Measurements from ENCODE around the gene SMAD1.

Gene SMAD1

DNA sequence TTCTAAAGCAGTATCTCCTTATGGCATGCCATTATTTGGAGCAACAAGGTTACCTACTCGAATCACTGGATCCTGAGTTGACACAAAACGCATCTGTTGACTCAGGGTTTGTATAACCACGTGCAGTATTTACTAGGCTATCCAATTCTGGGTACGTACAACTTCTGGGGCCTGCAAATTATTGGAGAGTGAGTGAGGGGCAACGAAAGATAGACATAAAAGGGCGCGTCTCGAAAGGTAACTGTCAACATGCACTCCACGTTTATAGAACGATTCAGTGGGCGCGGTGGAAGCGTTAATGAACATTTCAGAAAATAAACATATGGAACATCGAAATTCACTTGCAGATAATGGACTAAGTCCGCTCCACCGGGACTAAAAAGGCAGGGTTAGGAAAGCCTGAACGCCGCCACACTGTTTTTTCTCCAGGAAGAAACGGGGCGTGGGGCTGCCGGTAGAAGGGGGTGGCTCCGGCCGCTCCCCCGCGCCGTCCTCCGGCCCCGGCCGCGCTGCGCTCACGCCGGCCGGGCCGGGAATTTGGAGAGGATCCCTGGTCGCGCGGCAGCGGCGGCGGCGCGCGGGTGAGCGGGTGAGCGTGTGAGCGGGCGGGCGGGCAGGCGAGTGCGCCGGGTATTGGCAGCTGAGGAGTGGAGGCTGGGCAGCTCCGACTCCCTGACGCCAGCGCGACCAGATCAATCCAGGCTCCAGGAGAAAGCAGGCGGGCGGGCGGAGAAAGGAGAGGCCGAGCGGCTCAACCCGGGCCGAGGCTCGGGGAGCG is at the start of gene SMAD1:
Gene SMAD1, plus strand, starts transcription at position 690 of the 778 bp plus-strand sequence. CDS start 32,761 bp downstream, outside the sequence.
- DNase-seq (ENCODE audit: low read depth) = no peak

DNA sequence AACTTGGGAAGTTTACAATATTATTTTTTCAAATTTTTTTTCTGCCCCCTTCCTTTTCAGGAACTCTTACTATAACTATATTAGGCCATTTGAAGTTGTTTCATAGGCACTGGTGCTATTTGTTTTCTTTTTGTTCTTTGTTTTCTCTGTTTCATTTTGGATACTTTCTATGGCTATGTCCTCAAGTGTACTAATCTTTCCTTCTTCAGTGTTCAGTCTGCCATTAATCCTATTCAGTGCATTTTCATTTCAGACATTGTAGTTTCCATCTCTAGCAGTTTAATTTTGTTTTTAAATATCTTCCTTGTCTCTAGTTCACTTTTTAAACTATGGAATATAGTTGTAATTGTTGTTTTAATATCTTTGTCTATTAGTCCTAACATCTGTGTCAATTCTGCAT is 48.0 kb upstream of the SMAD1 start:
- no peak for DNase-seq (ENCODE audit: low read depth)

DNA sequence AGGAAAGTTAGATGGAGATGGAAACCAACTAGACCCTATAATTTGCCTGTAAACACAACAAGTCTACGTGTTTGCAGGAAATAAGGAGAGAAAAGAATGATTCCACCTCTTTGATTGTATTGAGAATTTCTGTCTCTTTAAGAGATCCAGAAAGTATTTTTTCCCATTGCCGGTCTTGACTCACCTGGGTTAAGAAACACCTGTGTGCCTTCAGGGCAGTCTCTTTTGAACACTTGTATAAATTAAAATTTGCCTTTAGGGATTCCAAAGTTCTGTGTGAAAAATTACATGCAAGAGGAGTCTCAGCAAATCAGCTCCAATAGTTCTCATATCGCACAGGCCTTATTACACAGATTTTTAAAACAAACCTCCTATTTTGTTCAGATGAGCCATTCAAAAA is 46.0 kb upstream of the SMAD1 start:
- DNase-seq (ENCODE audit: low read depth) = no peak

DNA sequence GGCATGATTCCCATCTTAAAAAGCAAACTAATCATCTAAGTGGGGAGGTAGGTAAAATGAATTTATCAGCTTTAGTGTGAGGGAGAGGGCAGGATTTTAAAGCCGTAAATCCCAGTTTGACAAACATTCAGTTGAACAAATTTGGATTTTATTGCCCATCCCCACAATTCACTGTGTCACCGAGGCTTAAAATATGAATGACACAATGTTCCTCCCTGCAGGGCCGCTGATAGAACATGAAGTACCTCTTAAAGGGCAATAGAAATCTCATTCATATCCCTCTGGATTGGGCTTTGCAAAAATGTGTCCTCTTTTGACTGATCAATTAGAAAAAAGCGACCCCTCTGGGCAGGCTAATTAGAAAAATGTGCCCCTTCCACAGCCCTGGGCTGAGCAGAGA is 45.5 kb upstream of the SMAD1 start:
- no peak for DNase-seq (ENCODE audit: low read depth)

DNA sequence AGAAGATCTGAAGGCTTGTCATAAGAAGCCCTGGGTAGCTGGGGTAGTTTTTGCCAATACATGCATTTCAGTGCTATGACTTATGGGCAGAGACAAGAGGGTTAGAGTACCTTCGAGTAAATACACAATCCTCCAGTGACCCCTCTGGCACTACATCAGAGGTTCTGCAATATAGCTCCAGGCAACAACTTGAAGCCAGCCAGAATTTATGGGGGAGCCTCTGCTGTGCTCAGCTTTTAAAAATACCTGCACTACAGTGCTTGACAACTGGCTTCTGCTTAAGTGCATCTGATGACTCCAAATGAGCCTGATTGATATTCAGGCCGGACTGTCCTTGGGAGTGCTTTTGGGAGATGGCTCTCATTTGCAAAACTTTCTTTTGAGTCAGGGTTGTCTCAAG is 44.9 kb upstream of the SMAD1 start:
- no peak for DNase-seq (ENCODE audit: low read depth)

DNA sequence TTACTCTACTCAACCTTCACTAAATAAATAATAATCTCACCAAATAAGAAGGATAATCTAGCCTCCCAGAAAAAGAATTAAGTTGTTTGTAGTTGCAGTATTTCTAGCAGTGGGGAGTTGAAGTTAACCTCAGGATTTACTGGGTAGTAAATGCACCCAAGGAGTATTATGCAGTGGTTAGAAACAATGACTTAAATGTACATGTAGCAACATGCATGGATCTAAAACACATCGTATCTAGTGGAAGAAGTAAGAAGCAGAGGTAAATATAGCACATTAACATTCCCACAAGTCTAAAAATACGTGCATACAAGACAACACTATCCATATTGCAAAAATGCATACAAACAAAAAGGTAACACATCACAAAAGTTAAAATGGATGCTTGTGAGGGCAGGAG is 44.2 kb upstream of the SMAD1 start:
- no peak for DNase-seq (ENCODE audit: low read depth)

DNA sequence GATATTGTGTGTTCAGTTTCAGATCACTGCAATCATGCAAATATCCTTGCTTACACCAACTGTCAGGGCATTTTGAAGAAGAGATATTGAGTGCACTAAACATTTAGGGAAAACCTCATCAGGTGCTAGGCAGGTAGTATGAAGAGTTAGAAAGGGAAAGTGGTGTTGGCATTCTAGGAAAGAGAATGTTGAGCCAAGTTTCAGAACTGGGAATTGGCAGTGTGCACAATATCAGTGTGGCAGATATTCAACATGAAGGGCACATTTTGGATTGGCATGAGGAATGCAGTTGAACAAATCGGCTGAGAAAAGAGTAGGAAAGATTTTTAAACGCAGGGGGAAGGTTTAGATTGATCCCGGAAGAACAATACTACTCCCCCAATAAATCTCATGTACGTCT is 43.4 kb upstream of the SMAD1 start:
- no peak for DNase-seq (ENCODE audit: low read depth)

DNA sequence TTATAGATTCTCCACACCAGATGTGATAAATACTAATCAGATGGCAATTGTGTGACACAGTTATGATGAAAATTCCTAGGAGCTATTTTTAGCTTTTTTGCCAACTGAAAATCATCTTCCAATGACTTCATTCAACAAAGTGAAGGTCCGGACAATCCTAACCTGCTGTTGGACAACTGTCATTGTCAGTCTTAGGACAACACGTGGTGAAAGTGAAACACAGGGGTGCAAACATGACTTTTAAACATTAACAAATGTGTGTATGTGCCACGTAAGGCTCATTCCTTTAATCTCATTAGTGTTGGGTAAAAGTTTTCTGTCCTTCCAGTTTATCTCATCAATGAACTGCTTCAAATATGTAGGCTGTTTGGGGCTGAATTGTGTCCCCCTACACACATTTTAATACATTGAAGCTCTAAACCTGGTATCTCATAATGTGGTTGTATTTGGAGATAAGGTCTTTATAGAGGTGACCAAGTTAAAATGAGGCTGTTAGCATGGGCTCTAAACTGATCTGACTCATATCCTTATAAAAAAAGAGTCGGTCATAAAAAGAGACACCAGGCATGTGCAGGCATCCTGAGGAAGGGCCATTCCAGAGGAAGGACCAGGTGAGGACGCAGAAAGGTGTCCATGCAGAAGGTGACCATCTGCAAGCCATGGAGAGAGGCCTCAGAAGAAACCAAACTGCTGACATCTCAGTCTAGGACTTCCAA is 41.2 kb upstream of the SMAD1 start:
- DNase-seq (ENCODE audit: low read depth) = no peak

DNA sequence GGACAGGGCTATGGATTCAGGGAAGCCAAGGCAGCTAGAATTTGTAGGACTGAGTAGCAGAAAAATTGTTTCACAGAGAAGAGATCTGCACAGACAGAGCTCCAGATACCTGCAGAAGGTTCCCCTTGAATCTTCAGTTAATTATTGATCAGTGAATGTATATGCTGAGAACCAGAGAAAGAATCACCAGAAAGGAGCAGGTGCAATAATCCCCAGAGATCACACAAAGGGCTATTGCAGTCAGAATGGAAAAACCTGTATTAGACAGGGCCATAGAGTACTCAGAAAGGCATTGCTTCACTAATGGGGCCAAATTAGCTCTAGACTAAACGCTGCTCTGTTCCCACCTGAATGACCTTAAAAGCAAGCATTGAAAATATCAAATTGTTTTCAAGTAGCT is 35.5 kb upstream of the SMAD1 start:
- no peak for DNase-seq (ENCODE audit: low read depth)

DNA sequence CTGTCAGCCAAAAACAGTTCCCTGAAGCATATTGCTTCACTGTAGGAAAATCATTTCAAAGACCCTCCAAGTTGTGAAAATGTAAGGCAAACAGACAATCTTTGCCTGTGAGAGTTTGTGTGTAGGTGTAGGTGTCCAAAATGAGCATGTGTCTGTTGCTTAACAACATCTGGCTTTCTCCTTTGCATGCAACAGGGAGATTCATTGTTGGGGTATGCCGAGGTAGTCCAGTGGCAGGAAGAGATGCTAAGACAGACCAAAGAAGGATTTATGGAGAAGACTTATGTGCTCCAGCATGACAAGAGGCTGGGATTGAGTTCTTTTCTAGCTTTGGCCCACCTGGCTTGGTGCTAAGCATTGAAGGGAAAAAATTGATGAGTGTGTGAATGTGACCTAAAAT is 29.8 kb upstream of the SMAD1 start:
- DNase-seq (ENCODE audit: low read depth) = no peak

DNA sequence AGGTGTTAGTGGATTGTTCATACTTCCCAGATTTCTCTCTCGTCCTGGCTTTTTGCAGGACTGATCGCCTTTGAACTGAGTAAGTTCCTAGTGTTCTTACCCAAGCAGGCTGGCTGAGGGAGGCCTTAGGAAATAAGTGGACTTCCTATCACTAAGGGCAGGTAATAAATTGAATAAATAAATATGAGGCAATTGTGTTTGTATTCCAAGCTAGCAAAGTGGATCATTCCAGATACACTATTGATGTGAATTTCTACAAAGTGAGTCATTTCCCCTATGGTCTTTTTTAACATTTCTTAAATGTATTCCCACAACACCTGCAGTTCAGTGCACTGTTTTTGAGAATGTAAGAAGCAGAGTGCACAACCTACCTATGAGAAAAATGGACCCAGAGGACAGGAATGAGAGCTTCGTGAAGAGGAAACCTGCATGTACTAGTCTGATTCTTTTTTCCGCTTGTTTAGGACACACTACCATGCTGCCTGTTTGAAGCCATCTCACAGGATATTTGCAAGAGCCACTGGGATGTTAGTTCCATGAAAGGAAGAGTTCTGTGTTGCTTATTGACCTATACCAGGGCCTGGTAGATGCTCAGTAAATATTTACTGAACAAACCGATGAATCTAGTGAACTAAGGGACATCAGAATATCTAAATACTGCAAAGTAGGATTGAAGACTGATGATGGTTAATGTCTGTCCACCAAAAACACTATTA is 29.0 kb upstream of the SMAD1 start:
- no peak for DNase-seq (ENCODE audit: low read depth)

DNA sequence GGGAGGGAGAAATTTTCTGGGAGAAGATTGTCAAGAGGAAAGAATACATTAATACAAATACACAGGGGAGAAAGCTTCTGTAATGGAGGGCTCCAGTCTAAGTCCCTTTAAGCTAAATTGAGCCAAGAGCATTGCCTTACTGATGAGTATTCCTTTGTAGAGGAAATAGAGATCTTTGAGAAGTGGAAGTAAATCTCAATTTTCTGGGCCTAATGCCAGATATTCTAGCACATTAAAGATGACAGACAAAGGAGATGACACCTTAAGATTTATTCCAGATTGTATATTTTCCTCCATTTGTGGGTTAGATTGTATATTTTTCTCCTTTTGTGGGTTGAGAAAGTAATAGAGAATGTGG is 28.5 kb upstream of the SMAD1 start:
- DNase-seq (ENCODE audit: low read depth) = no peak

DNA sequence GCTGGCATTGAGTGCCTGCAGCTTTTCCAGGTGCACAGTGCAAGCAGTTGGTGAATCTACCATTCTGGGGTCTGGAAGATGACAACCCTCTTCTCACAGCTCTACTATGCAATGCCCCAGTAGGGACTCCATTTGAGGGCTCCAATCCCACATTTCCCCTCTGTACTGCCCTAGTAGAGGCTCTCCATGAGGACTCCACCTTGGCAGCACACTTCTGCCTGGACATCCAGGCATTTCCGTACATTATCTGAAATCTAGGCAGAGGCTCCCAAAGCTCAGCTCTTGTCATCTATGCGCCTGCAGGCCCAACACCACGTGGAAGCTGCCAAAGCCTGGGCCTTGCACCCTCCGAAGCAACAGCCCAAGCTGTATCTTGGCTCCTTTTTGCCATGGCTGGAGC is 8.4 kb upstream of the SMAD1 start:
- DNase-seq (ENCODE audit: low read depth) = no peak

DNA sequence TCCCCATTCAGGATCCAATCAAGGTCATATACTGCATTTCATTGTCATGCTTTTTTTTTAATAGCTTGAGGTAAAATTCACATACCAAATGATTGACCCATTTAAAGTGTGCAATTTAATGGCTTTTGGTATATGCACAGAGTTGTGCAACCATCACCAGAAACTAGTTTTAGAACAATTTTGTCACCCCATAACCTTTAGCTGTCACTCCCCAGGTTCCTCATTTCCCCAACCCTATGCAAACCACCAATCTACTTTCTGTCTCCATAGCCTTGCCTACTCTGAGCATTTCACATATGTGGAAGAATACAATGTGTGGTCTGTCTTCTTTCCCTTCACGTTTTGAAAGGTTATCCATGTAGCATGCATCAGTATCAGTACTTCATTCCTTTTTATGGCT is 1.4 kb upstream of the SMAD1 start:
- no peak for DNase-seq (ENCODE audit: low read depth)

DNA sequence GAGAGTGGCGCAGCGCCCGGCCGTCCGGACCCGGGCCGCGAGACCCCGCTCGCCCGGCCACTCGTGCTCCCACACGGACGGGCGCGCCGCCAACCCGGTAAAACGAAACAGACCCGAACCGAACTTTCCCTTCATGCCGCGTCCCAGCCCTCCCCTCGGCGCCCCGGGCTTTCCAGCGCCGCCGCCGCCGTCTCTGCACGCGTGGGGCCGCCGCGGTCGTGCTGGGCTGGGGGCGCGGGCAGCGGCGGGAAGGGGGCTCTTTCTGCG is 222 bp downstream of the SMAD1 start:
- no peak for DNase-seq (ENCODE audit: low read depth)

DNA sequence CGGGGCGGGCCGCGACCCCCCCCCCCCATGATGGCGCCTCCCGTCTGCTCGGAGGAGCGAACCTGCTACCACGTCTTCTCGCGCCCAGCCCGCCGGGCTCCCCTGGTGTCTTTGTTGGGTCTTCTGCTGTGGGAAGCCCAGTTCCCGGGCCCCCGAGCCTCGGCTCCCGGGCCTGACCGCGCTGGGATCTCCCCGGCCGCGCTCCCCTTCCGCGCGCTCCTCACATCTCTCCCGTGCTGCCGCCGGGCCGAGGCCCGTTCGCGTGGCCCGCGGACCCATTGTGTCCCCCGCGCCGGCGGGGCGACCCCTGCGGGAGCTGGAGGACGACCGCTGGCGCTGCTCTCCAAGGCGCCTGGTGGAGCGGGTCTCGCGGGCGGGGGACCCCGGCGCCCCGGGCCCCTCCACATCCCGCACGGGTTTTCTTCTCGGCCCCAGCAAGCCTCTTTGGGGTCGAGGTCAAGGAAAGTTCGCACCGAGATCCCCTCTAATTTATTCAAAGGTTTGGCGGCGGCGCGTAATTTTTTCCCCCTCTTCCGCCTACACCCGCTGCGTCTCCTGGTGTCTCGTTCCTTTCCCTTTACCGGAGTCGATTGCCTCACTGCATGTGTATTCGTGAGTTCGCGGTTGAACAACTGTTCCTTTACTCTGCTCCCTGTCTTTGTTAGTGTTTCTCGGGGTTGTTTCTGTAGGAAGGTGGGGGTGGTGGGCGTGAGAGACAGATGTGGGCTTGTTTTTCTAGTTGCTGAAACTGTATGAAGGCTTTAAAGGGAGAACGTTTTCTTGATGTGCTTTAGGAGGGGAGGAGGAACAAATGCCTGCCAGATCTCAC is 770 bp downstream of the SMAD1 start:
- DNase-seq (ENCODE audit: low read depth) = no peak

DNA sequence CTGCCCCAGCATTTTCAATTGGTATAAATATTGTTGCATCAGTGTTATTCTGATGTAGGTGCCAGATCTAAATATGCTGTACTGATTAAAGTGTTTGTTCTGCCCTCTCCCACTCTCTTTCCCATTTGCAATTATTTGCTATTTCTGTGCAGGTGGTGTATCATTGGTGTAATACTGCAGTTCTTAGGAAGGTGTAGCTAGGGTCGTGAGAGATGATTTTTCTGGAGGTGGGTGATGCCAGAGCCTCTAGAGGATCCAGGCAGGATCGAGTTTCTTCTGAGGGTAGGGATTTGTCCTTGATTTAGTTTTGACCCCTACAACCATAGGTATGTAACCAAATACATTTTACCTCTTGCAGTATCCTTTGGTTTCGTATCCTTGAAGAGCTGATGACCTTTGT is 1.9 kb downstream of the SMAD1 start:
- DNase-seq (ENCODE audit: low read depth) = no peak

DNA sequence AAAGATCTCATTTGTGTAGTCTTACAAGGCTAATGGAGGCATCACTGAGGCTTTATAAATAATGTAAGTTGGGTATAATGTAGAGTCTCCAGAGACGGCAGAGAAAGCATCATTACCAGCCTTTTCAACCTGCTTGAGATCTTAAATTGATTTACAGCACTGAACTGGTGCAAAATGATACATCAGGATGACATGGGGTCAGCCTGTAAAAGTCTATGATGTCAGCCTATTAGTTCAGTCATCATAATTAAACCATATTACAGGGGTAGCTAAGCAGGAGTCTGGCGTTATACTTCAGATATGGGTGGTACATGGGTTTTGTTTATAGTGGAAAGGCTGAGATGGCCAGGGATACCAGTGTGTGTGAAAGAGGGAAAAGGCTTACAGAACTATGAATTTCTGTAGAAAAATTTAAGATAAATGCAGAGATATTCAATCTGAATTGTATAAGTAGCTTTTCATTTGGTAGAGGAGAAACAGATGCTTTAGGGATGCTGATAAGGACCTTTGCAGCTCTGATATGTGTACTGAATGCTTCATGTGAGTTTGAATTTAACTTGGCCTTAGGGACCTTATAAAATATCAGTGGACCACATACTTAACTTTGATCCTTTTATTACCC is 2.7 kb downstream of the SMAD1 start:
- no peak for DNase-seq (ENCODE audit: low read depth)

DNA sequence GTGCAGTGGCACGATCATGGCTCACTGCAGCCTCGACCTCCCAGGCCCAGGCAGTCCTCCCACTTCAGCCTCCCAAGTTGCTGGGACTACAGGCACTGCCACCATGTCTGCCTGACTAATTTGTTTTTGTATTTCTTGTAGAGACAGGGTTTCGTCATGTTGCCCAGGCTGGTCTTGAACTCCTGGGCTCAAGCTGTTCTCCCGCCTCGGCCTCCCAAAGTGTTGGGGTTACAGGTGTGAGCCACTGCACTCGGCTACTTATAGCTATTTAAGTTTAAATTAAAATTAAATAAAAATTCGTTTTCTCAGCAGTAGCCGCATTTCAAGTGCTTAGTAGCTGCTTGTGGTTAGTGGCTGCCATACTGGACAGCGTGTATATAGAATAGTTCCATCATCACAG is 3.5 kb downstream of the SMAD1 start:
- no peak for DNase-seq (ENCODE audit: low read depth)

DNA sequence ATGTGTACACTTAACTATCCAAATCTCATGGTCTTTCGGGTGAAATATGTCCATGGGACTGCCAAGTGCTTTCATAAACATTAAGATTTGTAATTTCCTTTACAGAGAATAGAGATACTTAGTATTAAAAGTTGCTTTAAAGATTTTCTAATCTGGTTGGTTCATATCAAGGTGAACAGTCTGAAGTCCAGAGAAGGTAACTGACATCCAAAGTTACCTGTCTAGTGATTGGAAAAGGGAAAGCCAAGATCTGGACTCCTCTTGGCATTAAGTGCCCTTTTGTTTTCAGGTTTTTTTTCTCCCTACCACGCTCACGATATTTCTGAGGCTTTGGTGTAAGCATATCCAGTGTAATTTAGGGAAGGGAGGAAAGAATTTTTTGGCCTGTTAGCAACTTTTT is 5.0 kb downstream of the SMAD1 start:
- no peak for DNase-seq (ENCODE audit: low read depth)

DNA sequence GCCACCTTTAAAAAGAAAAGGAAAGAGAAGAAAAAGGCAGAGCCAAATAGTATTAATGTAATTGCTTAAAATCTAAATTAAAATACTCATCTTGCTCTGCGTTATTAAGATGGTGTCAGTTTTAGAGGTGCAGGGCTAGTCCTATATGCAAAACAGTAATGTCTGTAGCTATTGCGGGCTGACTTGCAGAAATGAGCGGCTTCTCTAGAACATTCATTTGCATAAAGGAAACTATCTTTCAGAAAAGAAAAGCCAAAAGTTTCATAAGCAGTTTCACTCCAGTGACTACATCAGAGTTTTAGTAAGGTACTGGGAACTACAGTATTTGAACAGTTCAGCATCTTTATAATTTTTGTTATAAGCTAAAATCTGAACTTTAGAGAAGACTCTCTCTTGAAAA is 6.0 kb downstream of the SMAD1 start:
- no peak for DNase-seq (ENCODE audit: low read depth)

DNA sequence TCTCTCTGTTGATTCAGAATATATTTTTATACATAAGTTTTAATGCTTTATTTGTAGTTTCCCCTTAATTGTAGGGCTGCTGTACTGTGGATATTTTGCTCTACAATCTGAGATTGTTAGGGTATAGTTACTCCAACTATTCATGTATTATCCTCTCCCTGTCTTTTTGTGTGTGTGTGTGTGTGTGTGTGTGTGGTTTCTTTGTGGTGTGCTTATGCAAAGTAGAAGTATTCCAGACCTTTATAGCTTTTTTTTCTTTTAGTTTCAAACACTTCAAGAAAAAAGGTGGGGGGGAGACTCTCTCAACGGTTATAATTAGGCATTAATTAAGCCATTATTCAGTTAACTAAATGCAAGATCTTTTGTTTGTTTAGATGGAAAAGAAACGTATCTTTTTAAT is 6.7 kb downstream of the SMAD1 start:
- no peak for DNase-seq (ENCODE audit: low read depth)
